Ishikawa (cell line): ENCODE results near the gene PCCA.

Source experiments
- CEBPB ChIP-seq: IDR thresholded peaks from 2 replicates; pipeline ENCODE4 v1.6.1; 2012
- EP300 ChIP-seq: IDR thresholded peaks from 2 replicates; pipeline ENCODE4 v1.6.1; 2012; ENCODE audit warnings: borderline replicate concordance
- FOXM1 ChIP-seq: IDR thresholded peaks from 2 replicates; pipeline ENCODE4 v1.6.1; 2012; ENCODE audit warnings: low read depth, borderline replicate concordance
- MAX ChIP-seq: IDR thresholded peaks from 2 replicates; pipeline ENCODE4 v1.6.1; 2012
- RAD21 ChIP-seq: IDR thresholded peaks from 2 replicates; pipeline ENCODE4 v1.6.1; 2012; ENCODE audit warnings: low read depth
- USF1 ChIP-seq: IDR thresholded peaks from 2 replicates; pipeline ENCODE4 v1.6.1; 2012

- TF ChIP-seq RAD21 (no peak), MAX (no peak), USF1 (no peak), EP300 (no peak), FOXM1 (no peak), CEBPB (no peak)
Measured at GRCh38 chr13:100269837-100270236, 180.9 kb downstream of the PCCA start.
